ENCODE results near the gene CAPN2. TPM values are rescaled to one million over a fixed set of nuclear protein-coding genes. Genes with fewer than 3 reads are reported as not detected.

The CAPN2 gene
- total RNA-seq, 1 donor from 2014 or later, result 184 TPM

DNA sequence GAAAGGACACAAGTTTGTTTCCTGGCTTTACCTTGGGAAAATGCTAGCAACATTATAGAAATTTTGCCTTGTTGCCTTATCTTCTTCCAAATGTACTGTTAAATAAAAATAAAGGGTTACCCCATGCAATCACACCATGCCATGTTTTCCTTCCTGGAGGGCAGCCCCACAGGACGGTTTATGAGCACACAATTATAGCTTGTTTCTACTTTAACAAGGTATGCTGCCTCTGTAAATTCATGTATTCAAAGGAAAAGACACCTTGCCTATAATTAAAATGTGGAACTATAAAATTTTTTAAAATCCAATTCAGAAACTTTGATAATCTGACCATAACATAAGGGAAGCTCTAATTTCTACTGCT lies 63.4 kb downstream of the CAPN2 start:
- Mint-ChIP-seq H3K27ac (ENCODE audit: unreplicated experiment) (peak overlapping the region; percentile 77), H3K9me3 (ENCODE audit: unreplicated experiment) (no peaks in the 10 kb centered on the region), H3K4me3 (ENCODE audit: unreplicated experiment) (peak overlapping the region; percentile 61), H3K36me3 (ENCODE audit: low read depth, unreplicated experiment) (peaks cover 34% of the 10 kb centered on the region), H3K27me3 (ENCODE audit: unreplicated experiment) (peaks cover 7% of the 10 kb centered on the region), H3K4me1 (ENCODE audit: unreplicated experiment) (peaks cover 49% of the 10 kb centered on the region)
- no peak for DNase-seq (ENCODE audit: low spot score)
- TF ChIP-seq, protein P1, sequence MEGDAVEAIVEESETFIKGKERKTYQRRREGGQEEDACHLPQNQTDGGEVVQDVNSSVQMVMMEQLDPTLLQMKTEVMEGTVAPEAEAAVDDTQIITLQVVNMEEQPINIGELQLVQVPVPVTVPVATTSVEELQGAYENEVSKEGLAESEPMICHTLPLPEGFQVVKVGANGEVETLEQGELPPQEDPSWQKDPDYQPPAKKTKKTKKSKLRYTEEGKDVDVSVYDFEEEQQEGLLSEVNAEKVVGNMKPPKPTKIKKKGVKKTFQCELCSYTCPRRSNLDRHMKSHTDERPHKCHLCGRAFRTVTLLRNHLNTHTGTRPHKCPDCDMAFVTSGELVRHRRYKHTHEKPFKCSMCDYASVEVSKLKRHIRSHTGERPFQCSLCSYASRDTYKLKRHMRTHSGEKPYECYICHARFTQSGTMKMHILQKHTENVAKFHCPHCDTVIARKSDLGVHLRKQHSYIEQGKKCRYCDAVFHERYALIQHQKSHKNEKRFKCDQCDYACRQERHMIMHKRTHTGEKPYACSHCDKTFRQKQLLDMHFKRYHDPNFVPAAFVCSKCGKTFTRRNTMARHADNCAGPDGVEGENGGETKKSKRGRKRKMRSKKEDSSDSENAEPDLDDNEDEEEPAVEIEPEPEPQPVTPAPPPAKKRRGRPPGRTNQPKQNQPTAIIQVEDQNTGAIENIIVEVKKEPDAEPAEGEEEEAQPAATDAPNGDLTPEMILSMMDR (IDR thresholded peaks at IDR 0.05; ENCODE audit: unreplicated experiment), result no peak

DNA sequence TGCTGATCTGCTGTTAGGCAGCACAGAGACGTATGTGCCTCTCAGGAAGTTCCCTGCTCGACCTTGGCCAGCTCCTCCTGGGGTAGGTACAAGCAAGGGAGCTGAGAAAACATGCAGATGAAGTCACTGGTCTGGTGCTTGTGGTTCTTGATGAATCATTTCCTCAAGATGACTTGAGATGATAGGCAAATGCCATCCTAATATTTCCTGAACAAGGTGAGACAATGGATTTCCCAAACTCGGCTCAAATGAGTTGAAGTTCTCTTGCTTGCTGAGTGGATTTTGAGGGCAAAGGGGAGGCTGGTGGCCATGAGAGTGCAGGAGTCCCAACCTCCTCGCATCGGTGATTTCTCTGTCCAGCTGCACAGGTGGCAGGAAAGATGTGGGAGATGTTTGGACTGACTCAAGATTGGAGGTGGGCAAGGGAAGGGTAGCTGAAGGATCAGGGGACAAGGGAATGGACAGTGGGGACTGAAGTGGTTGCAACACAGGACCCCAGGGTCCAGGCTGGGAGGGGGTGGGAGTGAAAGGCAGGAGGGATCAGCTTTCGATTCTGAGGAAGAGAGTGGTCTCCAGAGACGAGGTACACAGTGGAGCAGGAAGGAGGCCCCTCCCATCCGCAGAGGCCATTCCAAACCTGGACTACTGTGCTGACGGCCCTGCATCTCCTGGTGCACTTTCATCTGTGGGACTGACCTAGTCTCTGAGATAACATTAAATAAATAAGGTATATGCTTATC lies 63.9 kb downstream of the CAPN2 start:
- TF ChIP-seq, protein P1 (IDR thresholded peaks at IDR 0.05; ENCODE audit: unreplicated experiment), result no peak
- peaks cover 44% of the 10 kb centered on the region for H3K4me1 Mint-ChIP-seq (ENCODE audit: unreplicated experiment)
- peaks cover 31% of the 10 kb centered on the region for H3K36me3 Mint-ChIP-seq (ENCODE audit: low read depth, unreplicated experiment)
- DNase-seq (ENCODE audit: low spot score), result no peak
- no peaks in the 10 kb centered on the region for H3K9me3 Mint-ChIP-seq (ENCODE audit: unreplicated experiment)
- peak overlapping the region; percentile 61 for H3K4me3 Mint-ChIP-seq (ENCODE audit: unreplicated experiment)
- H3K27me3 Mint-ChIP-seq (ENCODE audit: unreplicated experiment), result peaks cover 4% of the 10 kb centered on the region
- H3K27ac Mint-ChIP-seq (ENCODE audit: unreplicated experiment), result peak overlapping the region; percentile 77

DNA sequence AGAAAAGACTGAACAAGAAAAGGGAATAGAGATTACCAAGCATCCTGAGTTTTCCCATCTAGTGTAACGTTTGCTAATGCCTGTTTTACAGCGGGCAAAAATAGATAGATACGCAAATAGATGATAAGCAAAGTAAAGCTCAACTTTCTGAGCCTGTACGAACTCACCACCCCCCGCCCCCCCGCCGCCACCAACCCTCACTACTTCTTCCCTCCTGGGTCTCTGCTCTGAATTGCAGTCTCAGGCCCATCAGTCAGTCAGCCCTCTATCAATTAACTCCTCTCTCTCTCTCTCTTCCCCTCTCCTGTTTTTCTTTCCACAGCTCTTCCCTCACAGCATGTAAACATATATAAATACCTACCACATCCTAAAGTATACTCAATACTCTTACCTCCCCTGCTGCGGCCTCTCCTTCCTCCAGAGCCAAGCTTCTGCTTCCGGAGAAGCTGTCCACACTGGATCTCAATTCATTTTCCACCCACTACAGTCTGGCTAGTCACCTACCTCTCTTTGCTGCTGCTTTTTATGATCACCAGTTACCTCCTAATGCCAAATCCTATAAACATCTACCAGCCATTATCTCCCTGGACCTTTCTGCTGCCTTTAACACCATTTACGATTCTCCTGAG lies 64.6 kb downstream of the CAPN2 start:
- Mint-ChIP-seq H3K36me3 (ENCODE audit: low read depth, unreplicated experiment) (peaks cover 28% of the 10 kb centered on the region), H3K4me3 (ENCODE audit: unreplicated experiment) (peak overlapping the region; percentile 26), H3K27ac (ENCODE audit: unreplicated experiment) (peak overlapping the region; percentile 39), H3K4me1 (ENCODE audit: unreplicated experiment) (peaks cover 37% of the 10 kb centered on the region), H3K9me3 (ENCODE audit: unreplicated experiment) (no peaks in the 10 kb centered on the region), H3K27me3 (ENCODE audit: unreplicated experiment) (peaks cover 1% of the 10 kb centered on the region)
- no peak for DNase-seq (ENCODE audit: low spot score)
- TF ChIP-seq, protein P1 (IDR thresholded peaks at IDR 0.05; ENCODE audit: unreplicated experiment), result no peak

DNA sequence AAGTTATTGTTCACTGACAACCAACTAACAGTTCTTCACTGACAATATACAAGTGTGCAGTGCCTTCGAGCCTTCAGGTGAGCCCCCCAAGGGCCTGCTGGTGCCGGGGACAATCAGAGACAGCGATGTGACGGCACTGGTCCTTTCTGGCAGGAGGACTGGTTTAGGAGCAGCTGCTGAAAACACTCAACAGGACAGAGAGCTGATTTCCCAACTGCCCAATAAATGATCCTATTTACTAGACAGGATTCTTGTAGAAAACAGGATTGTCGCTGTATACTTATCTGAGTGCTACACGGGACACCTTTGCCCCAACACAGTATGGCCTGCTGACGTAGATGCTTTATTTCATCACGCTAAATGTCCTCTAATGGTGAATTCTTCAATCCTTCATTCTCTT lies 68.0 kb downstream of the CAPN2 start:
- Mint-ChIP-seq H3K27me3 (ENCODE audit: unreplicated experiment) (peaks cover 4% of the 10 kb centered on the region), H3K27ac (ENCODE audit: unreplicated experiment) (no peak overlapping the region), H3K4me3 (ENCODE audit: unreplicated experiment) (no peak overlapping the region), H3K9me3 (ENCODE audit: unreplicated experiment) (no peaks in the 10 kb centered on the region), H3K4me1 (ENCODE audit: unreplicated experiment) (peaks cover 18% of the 10 kb centered on the region), H3K36me3 (ENCODE audit: low read depth, unreplicated experiment) (peaks cover 29% of the 10 kb centered on the region)
- TF ChIP-seq, protein P1 (IDR thresholded peaks at IDR 0.05; ENCODE audit: unreplicated experiment), result no peak
- DNase-seq (ENCODE audit: low spot score), result no peak

DNA sequence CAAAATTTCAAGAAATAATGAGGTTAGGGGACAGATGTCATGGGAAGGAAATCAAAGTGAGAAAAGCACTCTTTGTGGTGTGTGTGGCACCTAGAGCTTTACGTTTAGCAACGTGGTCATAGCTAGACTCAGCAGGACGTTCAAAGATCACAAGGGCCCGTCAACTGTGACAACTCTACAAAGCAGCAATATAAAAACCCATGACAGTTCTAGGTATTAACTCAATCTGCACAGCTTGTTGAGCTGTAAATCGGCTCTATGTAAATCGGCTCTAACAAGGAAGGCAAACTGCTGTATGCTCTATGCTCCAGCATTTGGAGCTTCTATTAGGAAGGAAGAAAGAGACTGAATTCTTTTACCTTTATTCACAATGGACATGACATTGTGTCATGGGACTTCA lies 68.6 kb downstream of the CAPN2 start:
- no peak for DNase-seq (ENCODE audit: low spot score)
- H3K4me1 Mint-ChIP-seq (ENCODE audit: unreplicated experiment), result peaks cover 19% of the 10 kb centered on the region
- peaks cover 4% of the 10 kb centered on the region for H3K27me3 Mint-ChIP-seq (ENCODE audit: unreplicated experiment)
- no peak overlapping the region for H3K27ac Mint-ChIP-seq (ENCODE audit: unreplicated experiment)
- H3K9me3 Mint-ChIP-seq (ENCODE audit: unreplicated experiment), result no peaks in the 10 kb centered on the region
- TF ChIP-seq, protein P1 (IDR thresholded peaks at IDR 0.05; ENCODE audit: unreplicated experiment), result no peak
- peaks cover 32% of the 10 kb centered on the region for H3K36me3 Mint-ChIP-seq (ENCODE audit: low read depth, unreplicated experiment)
- no peak overlapping the region for H3K4me3 Mint-ChIP-seq (ENCODE audit: unreplicated experiment)
